Measurements from ENCODE around the gene CAMTA1.

CAMTA1 gene

GRCh38 chr1:7198664-7199063, 413.4 kb downstream of the CAMTA1 start:
- no peak for DNase-seq (ENCODE audit: low spot score)

GRCh38 chr1:7199077-7199779, 414.0 kb downstream of the CAMTA1 start:
- DNase-seq (ENCODE audit: low spot score): no peak

GRCh38 chr1:7207875-7208646, 422.8 kb downstream of the CAMTA1 start:
- no peak for DNase-seq (ENCODE audit: low spot score)

- no peak for DNase-seq (ENCODE audit: low spot score)
These were observed 423.5 kb downstream of the CAMTA1 start for GRCh38 chr1:7208647-7209180.

- DNase-seq (ENCODE audit: low spot score): no peak
These were observed 424.1 kb downstream of the CAMTA1 start for GRCh38 chr1:7209336-7209735.

- no peak for DNase-seq (ENCODE audit: low spot score)
These were observed 433.1 kb downstream of the CAMTA1 start for GRCh38 chr1:7218210-7218832.

- DNase-seq (ENCODE audit: low spot score): no peak
These were observed 433.8 kb downstream of the CAMTA1 start for GRCh38 chr1:7219031-7219430.

GRCh38 chr1:7220007-7220406, 434.8 kb downstream of the CAMTA1 start:
- no peak for DNase-seq (ENCODE audit: low spot score)

- DNase-seq (ENCODE audit: low spot score): no peak
These were observed 435.5 kb downstream of the CAMTA1 start for GRCh38 chr1:7220712-7221252.

GRCh38 chr1:7221826-7222694, 436.8 kb downstream of the CAMTA1 start:
- DNase-seq (ENCODE audit: low spot score): no peak

GRCh38 chr1:7222695-7223015, 437.4 kb downstream of the CAMTA1 start:
- no peak for DNase-seq (ENCODE audit: low spot score)

- DNase-seq (ENCODE audit: low spot score): no peak
These were observed 438.3 kb downstream of the CAMTA1 start for GRCh38 chr1:7223334-7224080.

- DNase-seq (ENCODE audit: low spot score): no peak
These were observed 438.9 kb downstream of the CAMTA1 start for GRCh38 chr1:7224081-7224534.

- no peak for DNase-seq (ENCODE audit: low spot score)
These were observed 439.4 kb downstream of the CAMTA1 start for GRCh38 chr1:7224644-7225043.

GRCh38 chr1:7225711-7226505, 440.7 kb downstream of the CAMTA1 start:
- no peak for DNase-seq (ENCODE audit: low spot score)

- no peak for DNase-seq (ENCODE audit: low spot score)
These were observed 442.4 kb downstream of the CAMTA1 start for GRCh38 chr1:7227654-7228053.

GRCh38 chr1:7228252-7228961, 443.2 kb downstream of the CAMTA1 start:
- DNase-seq (ENCODE audit: low spot score): no peak

- no peak for DNase-seq (ENCODE audit: low spot score)
These were observed 443.9 kb downstream of the CAMTA1 start for GRCh38 chr1:7229186-7229585.

Measured in CD4-positive, alpha-beta T cell treated with Interleukin-6 at 100 ng/mL for 8 hours (primary cell).